Esophagus (tissue), 2 donors: ENCODE measurements around the gene C10orf90. TPM values are rescaled to one million over a fixed set of nuclear protein-coding genes. Genes with fewer than 3 reads are reported as not detected.
A peak's percentile ranks its signal among the peaks of the same experiment; 100 is the strongest.

Experiments
- H3K27ac ChIP-seq, 2 donors: one replicate each; pipeline ENCODE4 v1.5.1; 2013; ENCODE audit warnings: low read depth in 2 of 2, mild to moderate bottlenecking in 2 of 2, inconsistent platforms in 1 of 2, low read length in 1 of 2, moderate library complexity in 1 of 2
- H3K27me3 ChIP-seq, 2 donors: one replicate each; pipeline ENCODE4 v1.6.1; 2013; ENCODE audit warnings: low read length in 2 of 2, control low read depth in 1 of 2, mild to moderate bottlenecking in 1 of 2; ENCODE audit not compliant: insufficient read depth in 2 of 2, control insufficient read depth in 1 of 2
- H3K36me3 ChIP-seq, 2 donors: one replicate each; pipeline ENCODE4 v1.6.1; 2013; ENCODE audit warnings: low read length in 1 of 2; ENCODE audit not compliant: control insufficient read depth in 2 of 2, insufficient read depth in 2 of 2
- H3K4me1 ChIP-seq, 2 donors: one replicate each; pipeline ENCODE4 v1.6.1; 2013; ENCODE audit warnings: low read length in 1 of 2; ENCODE audit not compliant: control insufficient read depth in 2 of 2, insufficient read depth in 2 of 2
- H3K4me3 ChIP-seq, 2 donors: one replicate each; pipeline ENCODE4 v1.5.1; 2013; ENCODE audit warnings: low read length in 2 of 2, mild to moderate bottlenecking in 2 of 2, low read depth in 1 of 2, moderate library complexity in 1 of 2
- H3K9me3 ChIP-seq, 2 donors: one replicate each; pipeline ENCODE4 v1.6.1; 2013; ENCODE audit warnings: mild to moderate bottlenecking in 2 of 2, low read depth in 1 of 2, low read length in 1 of 2, moderate library complexity in 1 of 2; ENCODE audit not compliant: control insufficient read depth in 2 of 2, insufficient read depth in 1 of 2
- WGBS, 2 donors: extraction: QIAGEN DNeasy Blood & Tissue Kit; methylation state at CpG; one replicate each; pipeline ENCODE4 v1.1.7; 2013; 5-methylcytosine and 5-hydroxymethylcytosine counted together
- polyA plus RNA-seq, 2 donors: library from polyadenylated mRNA; stranded (reverse); fragments of 200-250 nt; gene quantifications; one replicate each; pipeline ENCODE4 v1.2.3, GENCODE V29; 2013
- donor health status: healthy with polysubstance abuse.
- donor health status: Bipolar disorder and iron deficiency.

Gene C10orf90
- polyA plus RNA-seq, 2 donors, result 0.05 TPM; not detected in 1

GRCh38 chr10:126392469-126392868 is 278.0 kb downstream of the C10orf90 start:
- WGBS, 2 donors, result 69 to 82% methylated on average over 8 of the region's 8 CpGs
- Histone ChIP-seq H3K4me3 (no peak overlapping the region), H3K36me3 (no peaks in the 10 kb centered on the region), H3K4me1 (peaks cover 2 to 6% of the 10 kb centered on the region in 2 donors), H3K27me3 (peaks cover 0 to 9% of the 10 kb centered on the region in 2 donors), H3K27ac (no peak overlapping the region), H3K9me3 (no peaks in the 10 kb centered on the region)

- Histone ChIP-seq H3K4me3 (no peak overlapping the region), H3K36me3 (no peaks in the 10 kb centered on the region), H3K27me3 (peaks cover 4 to 9% of the 10 kb centered on the region in 2 donors), H3K4me1 (peaks cover 5 to 7% of the 10 kb centered on the region in 2 donors), H3K9me3 (no peaks in the 10 kb centered on the region), H3K27ac (no peak overlapping the region)
- WGBS, 2 donors, result 86 to 87% methylated on average over 6 of the region's 6 CpGs
Measured at GRCh38 chr10:126392068-126392467, 278.4 kb downstream of the C10orf90 start.

- 39 to 50% methylated on average over 9 of the region's 9 CpGs for WGBS, 2 donors
- no peak overlapping the region for H3K27ac ChIP-seq
- H3K36me3 ChIP-seq, result no peaks in the 10 kb centered on the region
Measured at GRCh38 chr10:126391192-126391885, 279.2 kb downstream of the C10orf90 start.

GRCh38 chr10:126390324-126390723 is 280.2 kb downstream of the C10orf90 start:
- H3K27ac ChIP-seq, result no peak overlapping the region
- peaks cover 5 to 9% of the 10 kb centered on the region in 2 donors for H3K27me3 ChIP-seq
- H3K4me1 ChIP-seq, result peaks cover 5 to 7% of the 10 kb centered on the region in 2 donors
- 85 to 88% methylated on average over 4 of the region's 4 CpGs for WGBS, 2 donors
- no peak overlapping the region for H3K4me3 ChIP-seq
- H3K9me3 ChIP-seq, result no peaks in the 10 kb centered on the region
- H3K36me3 ChIP-seq, result no peaks in the 10 kb centered on the region

More at GRCh38 chr10:126391192-126391885, 279.2 kb downstream of the C10orf90 start:
- H3K4me3 ChIP-seq, result no peak overlapping the region
- H3K4me1 ChIP-seq, result peaks cover 5 to 7% of the 10 kb centered on the region in 2 donors
- peaks cover 5 to 9% of the 10 kb centered on the region in 2 donors for H3K27me3 ChIP-seq
- H3K9me3 ChIP-seq, result no peaks in the 10 kb centered on the region

GRCh38 chr10:126387931-126388911 is 282.3 kb downstream of the C10orf90 start, which contains the start of gene ADAM12:
Gene ADAM12 (minus strand): TSS chr10:126388477. CDS start chr10:126388145, 332 bp downstream.
- H3K27ac ChIP-seq, result no peak within 1 kb of the TSS
- 3 to 5% methylated on average over 114 to 127 of the region's 127 CpGs for WGBS, 2 donors
- H3K36me3 ChIP-seq, result no peaks in the 10 kb centered on the region
- peaks cover 5 to 7% of the 10 kb centered on the region in 2 donors for H3K4me1 ChIP-seq
- H3K4me3 ChIP-seq, result peak within 1 kb of the TSS; percentile 38 to 46
- no peaks in the 10 kb centered on the region for H3K9me3 ChIP-seq
- peaks cover 4 to 5% of the 10 kb centered on the region in 2 donors for H3K27me3 ChIP-seq

GRCh38 chr10:126387041-126387921 is 283.2 kb downstream of the C10orf90 start:
- Histone ChIP-seq H3K36me3 (no peaks in the 10 kb centered on the region), H3K4me3 (peak overlapping the region; percentile 38 to 46), H3K4me1 (peaks cover 5 to 7% of the 10 kb centered on the region in 2 donors), H3K27me3 (peaks cover 4 to 5% of the 10 kb centered on the region in 2 donors), H3K9me3 (no peaks in the 10 kb centered on the region), H3K27ac (no peak overlapping the region)
- WGBS, 2 donors, result 3% methylated on average over 47 to 50 of the region's 50 CpGs

GRCh38 chr10:126384269-126384873 is 286.1 kb downstream of the C10orf90 start:
- no peak overlapping the region for H3K4me3 ChIP-seq
- 76 to 87% methylated on average over 5 of the region's 5 CpGs for WGBS, 2 donors
- peaks cover 5 to 7% of the 10 kb centered on the region in 2 donors for H3K4me1 ChIP-seq
- H3K36me3 ChIP-seq, result no peaks in the 10 kb centered on the region
- peaks cover under 1 to 5% of the 10 kb centered on the region in 2 donors for H3K27me3 ChIP-seq
- no peak overlapping the region for H3K27ac ChIP-seq
- H3K9me3 ChIP-seq, result no peaks in the 10 kb centered on the region

GRCh38 chr10:126380352-126381076 is 290.0 kb downstream of the C10orf90 start:
- no peak overlapping the region for H3K27ac ChIP-seq
- H3K4me3 ChIP-seq, result no peak overlapping the region
- H3K4me1 ChIP-seq, result no peaks in the 10 kb centered on the region
- no peaks in the 10 kb centered on the region for H3K27me3 ChIP-seq
- H3K36me3 ChIP-seq, result no peaks in the 10 kb centered on the region
- 72 to 77% methylated on average over 7 of the region's 7 CpGs for WGBS, 2 donors
- H3K9me3 ChIP-seq, result no peaks in the 10 kb centered on the region
